Neural cell (in vitro differentiated cells): Measurements from ENCODE around the gene LRP1-AS.

ENCODE experiments used
- CTCF ChIP-seq: fragments of 450-650 bp; IDR thresholded peaks from 2 replicates; pipeline ENCODE4 v1.5.1; 2014; ENCODE audit warnings: antibody characterized with exemption, mild to moderate bottlenecking, moderate library complexity; ENCODE audit not compliant: poor library complexity, severe bottlenecking
- EP300 ChIP-seq: fragments of 450-650 bp; conservative IDR thresholded peaks from 2 replicates; pipeline ENCODE4 v1.6.1; 2014; ENCODE audit warnings: antibody characterized with exemption, mild to moderate bottlenecking, moderate library complexity; ENCODE audit not compliant: poor library complexity, severe bottlenecking
- MXI1 ChIP-seq: fragments of 450-650 bp; conservative IDR thresholded peaks from 2 replicates; pipeline ENCODE4 v1.6.1; 2014; ENCODE audit warnings: antibody characterized with exemption, mild to moderate bottlenecking; ENCODE audit not compliant: poor library complexity, severe bottlenecking
- POLR2AphosphoS5 ChIP-seq: IDR thresholded peaks from 2 replicates; pipeline ENCODE4 v1.6.1; 2012
- RAD21 ChIP-seq: fragments of 450-650 bp; conservative IDR thresholded peaks from 2 replicates; pipeline ENCODE4 v1.6.1; 2014; ENCODE audit warnings: antibody characterized with exemption, mild to moderate bottlenecking, moderate library complexity

GRCh38 chr12:57154076-57154475 lies 6.7 kb upstream of the LRP1-AS start:
- no peak for TF ChIP-seq EP300
- no peak for TF ChIP-seq CTCF
- TF ChIP-seq RAD21 = no peak
- no peak for TF ChIP-seq POLR2AphosphoS5
- no peak for TF ChIP-seq MXI1
